A673 (cell line): ENCODE data around the gene LRRC36. TPM values are rescaled to one million over a fixed set of nuclear protein-coding genes. Genes with fewer than 3 reads are reported as not detected.

ENCODE experiments used
- BruUV-seq: library from RNA; stranded (reverse); fragments of 400-500 nt; replicated peaks from 2 replicates; lab custom pipeline; 2021; lab: Mats Ljungman, UMichigan
- CTCF ChIA-PET: fragments of 300-600 bp; sonication (Branson Sonifier 250); formaldehyde crosslinking; loops from one replicate; lab custom pipeline; 2022; ENCODE audit warnings: antibody characterized with exemption; lab: Charles Lee
- POLR2A ChIA-PET: fragments of 300-600 bp; sonication (Branson Sonifier 250); formaldehyde crosslinking; loops from one replicate; lab custom pipeline; 2022; ENCODE audit warnings: antibody characterized with exemption; ENCODE audit not compliant: low non-redundant PET; lab: Charles Lee
- DNase-seq: peaks from one replicate; pipeline ENCODE4 v3.0.0-alpha.2; 2015; ENCODE audit warnings: low spot score
- H3K27ac ChIP-seq: fragments of 200-600 bp; sonication (generic); 2 replicates; pipeline ENCODE4 v1.5.1; 2016; ENCODE audit warnings: mixed run types, low read depth, mild to moderate bottlenecking, mixed read lengths, antibody characterized with exemption, low read length; ENCODE audit not compliant: poor library complexity, severe bottlenecking
- H3K27me3 ChIP-seq: fragments of 200-600 bp; sonication (generic); replicated peaks from 2 replicates; pipeline ENCODE4 v1.6.1; 2017; ENCODE audit warnings: mixed run types, low read depth, mild to moderate bottlenecking, mixed read lengths, antibody characterized with exemption, low read length; ENCODE audit not compliant: insufficient read depth, poor library complexity
- H3K36me3 ChIP-seq: fragments of 200-600 bp; sonication (generic); 2 replicates; pipeline ENCODE4 v1.6.1; 2016; ENCODE audit warnings: mixed run types, mild to moderate bottlenecking, mixed read lengths, antibody characterized with exemption, low read length; ENCODE audit not compliant: insufficient read depth, poor library complexity, severe bottlenecking
- H3K4me1 ChIP-seq: fragments of 200-600 bp; sonication (generic); 2 replicates; pipeline ENCODE4 v1.6.1; 2017; ENCODE audit warnings: mixed run types, mild to moderate bottlenecking, mixed read lengths, antibody characterized with exemption, low read length; ENCODE audit not compliant: insufficient read depth, poor library complexity, severe bottlenecking
- H3K4me3 ChIP-seq: fragments of 200-600 bp; sonication (generic); 2 replicates; pipeline ENCODE4 v1.5.1; 2016; ENCODE audit warnings: low read depth, mixed run types, mild to moderate bottlenecking, mixed read lengths, low read length; ENCODE audit not compliant: poor library complexity, severe bottlenecking
- H3K9me3 ChIP-seq: fragments of 200-600 bp; sonication (generic); 2 replicates; pipeline ENCODE4 v1.6.1; 2016; ENCODE audit warnings: mixed run types, low read depth, mild to moderate bottlenecking, mixed read lengths, antibody characterized with exemption, low read length; ENCODE audit not compliant: poor library complexity, severe bottlenecking
- EZH2 ChIP-seq: fragments of 200-600 bp; sonication (generic); IDR thresholded peaks from 2 replicates; pipeline ENCODE4 v1.6.1; 2017; ENCODE audit warnings: borderline replicate concordance, low read depth, mild to moderate bottlenecking, mixed read lengths, antibody characterized with exemption, low read length; ENCODE audit not compliant: poor library complexity, severe bottlenecking
- intact Hi-C: fragments of 100-400 bp; cut with micrococcal nuclease; formaldehyde crosslinking; loops from one replicate; pipeline ENCODE4 v1.10.0; 2022; ENCODE audit not compliant: unreplicated experiment
- total RNA-seq: library from RNA; stranded (reverse); gene quantifications from 2 replicates; pipeline ENCODE4 v1.2.3, GENCODE V29; 2021
- TF ChIP-seq, protein P1 (sequence below): fragments of 300-800, 200-600 bp; sonication (generic); conservative IDR thresholded peaks from 2 replicates; pipeline ENCODE4 v1.5.1; 2017; ENCODE audit warnings: low read depth, mild to moderate bottlenecking, antibody characterized with exemption, low read length, moderate library complexity, mixed read lengths

LRRC36 gene
- total RNA-seq, 1 experiment from 2014 or later, result not detected

GRCh38 chr16:67399218-67399733 lies 72.7 kb downstream of the LRRC36 start:
- POLR2A ChIA-PET, result no interaction called here
- Histone ChIP-seq H3K4me3 (no peak overlapping the region), H3K27me3 (peaks cover under 1% of the 10 kb centered on the region), H3K36me3 (no peaks in the 10 kb centered on the region), H3K4me1 (peaks cover 5% of the 10 kb centered on the region), H3K9me3 (no peaks in the 10 kb centered on the region), H3K27ac (no peak overlapping the region)
- CTCF ChIA-PET, result interaction anchor here (0.6 to 1.7 kb wide), 9 partner anchors 9 to 415 kb away, joined by 3 to 8 read pairs (median 4); no protein-coding TSS in a partner anchor
- intact Hi-C loops, result loop anchor here (5.0 kb wide), 1 partner anchor 447 kb away; no protein-coding TSS in a partner anchor
- DNase-seq, result peak; percentile 54
- no TSS peak for BruUV-seq
- TF ChIP-seq EZH2, result no peak
- TF ChIP-seq, protein P1, sequence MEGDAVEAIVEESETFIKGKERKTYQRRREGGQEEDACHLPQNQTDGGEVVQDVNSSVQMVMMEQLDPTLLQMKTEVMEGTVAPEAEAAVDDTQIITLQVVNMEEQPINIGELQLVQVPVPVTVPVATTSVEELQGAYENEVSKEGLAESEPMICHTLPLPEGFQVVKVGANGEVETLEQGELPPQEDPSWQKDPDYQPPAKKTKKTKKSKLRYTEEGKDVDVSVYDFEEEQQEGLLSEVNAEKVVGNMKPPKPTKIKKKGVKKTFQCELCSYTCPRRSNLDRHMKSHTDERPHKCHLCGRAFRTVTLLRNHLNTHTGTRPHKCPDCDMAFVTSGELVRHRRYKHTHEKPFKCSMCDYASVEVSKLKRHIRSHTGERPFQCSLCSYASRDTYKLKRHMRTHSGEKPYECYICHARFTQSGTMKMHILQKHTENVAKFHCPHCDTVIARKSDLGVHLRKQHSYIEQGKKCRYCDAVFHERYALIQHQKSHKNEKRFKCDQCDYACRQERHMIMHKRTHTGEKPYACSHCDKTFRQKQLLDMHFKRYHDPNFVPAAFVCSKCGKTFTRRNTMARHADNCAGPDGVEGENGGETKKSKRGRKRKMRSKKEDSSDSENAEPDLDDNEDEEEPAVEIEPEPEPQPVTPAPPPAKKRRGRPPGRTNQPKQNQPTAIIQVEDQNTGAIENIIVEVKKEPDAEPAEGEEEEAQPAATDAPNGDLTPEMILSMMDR, result peak; percentile 90

- no TSS peak for BruUV-seq
These were observed 73.4 kb downstream of the LRRC36 start for GRCh38 chr16:67399749-67400704.

DNA sequence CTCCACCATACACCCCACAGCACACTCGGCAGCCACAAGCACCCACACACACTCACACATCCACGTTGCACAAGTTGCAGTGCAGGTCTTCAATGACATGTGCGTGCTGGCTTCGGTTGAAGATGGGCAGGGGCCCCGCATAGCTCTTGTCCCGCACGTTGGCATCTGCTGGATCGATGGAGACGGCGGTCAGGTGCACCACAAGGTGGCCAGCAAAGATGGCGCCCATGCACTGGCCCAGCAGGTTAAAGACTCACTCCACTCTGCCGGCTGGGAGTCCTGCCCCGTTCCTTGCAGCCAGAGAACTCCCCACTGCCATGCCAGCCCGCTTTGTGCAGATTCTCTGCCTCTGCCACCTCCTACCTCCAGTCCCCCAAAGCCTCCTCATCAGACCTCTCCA lies 74.3 kb downstream of the LRRC36 start:
- Histone ChIP-seq H3K36me3 (no peaks in the 10 kb centered on the region), H3K4me1 (peaks cover 5% of the 10 kb centered on the region), H3K27ac (no peak overlapping the region), H3K4me3 (no peak overlapping the region), H3K9me3 (no peaks in the 10 kb centered on the region), H3K27me3 (no peaks in the 10 kb centered on the region)
- POLR2A ChIA-PET, result no interaction called here
- intact Hi-C loops, result no loop called here
- no TSS peak for BruUV-seq
- DNase-seq, result no peak
- TF ChIP-seq, protein P1, result no peak
- CTCF ChIA-PET, result interaction anchor here (0.6 kb wide), 1 partner anchor 15 kb away, joined by 3 read pairs; no protein-coding TSS in a partner anchor

More at GRCh38 chr16:67399749-67400704, 73.4 kb downstream of the LRRC36 start:
- CTCF ChIA-PET, result interaction anchor here (0.6 to 1.7 kb wide), 9 partner anchors 9 to 416 kb away, joined by 3 to 8 read pairs (median 4); no protein-coding TSS in a partner anchor
- intact Hi-C loops, result loop anchor here (5.0 kb wide), 1 partner anchor 448 kb away; no protein-coding TSS in a partner anchor
- no peak overlapping the region for H3K4me3 ChIP-seq
- TF ChIP-seq, protein P1, result 0 out of 2 replicates have a peak, but pooled peaks have one; percentile 7
- TF ChIP-seq EZH2, result no peak
- DNase-seq, result no peak
- POLR2A ChIA-PET, result no interaction called here
- H3K36me3 ChIP-seq, result no peaks in the 10 kb centered on the region
- no peak overlapping the region for H3K27ac ChIP-seq
- H3K27me3 ChIP-seq, result no peaks in the 10 kb centered on the region
- no peaks in the 10 kb centered on the region for H3K9me3 ChIP-seq
- peaks cover 5% of the 10 kb centered on the region for H3K4me1 ChIP-seq
